GM18861 (cell line): ENCODE results near the gene PRMT1.

Source experiments
- ATAC-seq: cut with Tn5 transposase; IDR thresholded peaks from one replicate; pipeline ENCODE4 v1.9.1; 2021; ENCODE audit not compliant: unreplicated experiment

The PRMT1 gene

DNA sequence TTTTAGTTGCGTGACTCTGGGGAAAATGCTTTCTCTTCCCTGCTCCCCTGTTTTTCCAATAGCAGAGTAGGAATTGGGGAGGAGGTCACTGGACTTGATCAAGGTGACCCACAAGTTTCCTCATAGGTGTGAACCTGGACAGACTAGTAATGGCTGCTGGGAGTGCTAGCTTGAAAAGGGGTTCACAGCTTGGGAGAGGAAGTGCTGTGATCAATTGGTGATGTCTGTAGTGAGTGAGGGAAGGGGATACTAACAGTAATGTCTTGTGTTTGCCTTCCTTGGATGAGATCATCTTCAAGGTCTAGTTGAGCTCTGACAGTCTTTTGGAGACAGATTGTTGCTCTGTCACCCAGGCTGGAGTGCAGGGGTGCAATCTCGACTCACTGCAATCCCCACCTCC lies 9.6 kb upstream of the PRMT1 start:
- no peak for ATAC-seq

DNA sequence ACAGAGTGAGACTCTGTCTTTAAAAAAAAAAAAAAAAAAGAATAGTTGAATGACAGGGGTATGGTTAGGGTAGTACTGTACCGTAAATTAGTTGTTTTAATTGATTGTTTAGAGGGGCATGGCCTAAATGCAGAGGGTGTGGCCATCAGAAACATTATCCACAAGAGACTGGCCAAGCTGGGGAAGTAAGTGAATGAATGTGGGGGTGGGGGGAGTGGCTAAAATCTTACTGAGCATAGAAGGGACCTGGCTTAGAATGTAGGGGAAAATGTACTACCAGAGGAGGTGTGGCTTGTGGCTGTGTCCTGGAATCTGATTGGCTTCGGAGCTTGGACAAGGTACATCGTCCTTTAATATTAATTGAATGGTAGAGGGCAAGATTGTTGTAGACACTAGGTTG lies 7.6 kb upstream of the PRMT1 start:
- no peak for ATAC-seq

DNA sequence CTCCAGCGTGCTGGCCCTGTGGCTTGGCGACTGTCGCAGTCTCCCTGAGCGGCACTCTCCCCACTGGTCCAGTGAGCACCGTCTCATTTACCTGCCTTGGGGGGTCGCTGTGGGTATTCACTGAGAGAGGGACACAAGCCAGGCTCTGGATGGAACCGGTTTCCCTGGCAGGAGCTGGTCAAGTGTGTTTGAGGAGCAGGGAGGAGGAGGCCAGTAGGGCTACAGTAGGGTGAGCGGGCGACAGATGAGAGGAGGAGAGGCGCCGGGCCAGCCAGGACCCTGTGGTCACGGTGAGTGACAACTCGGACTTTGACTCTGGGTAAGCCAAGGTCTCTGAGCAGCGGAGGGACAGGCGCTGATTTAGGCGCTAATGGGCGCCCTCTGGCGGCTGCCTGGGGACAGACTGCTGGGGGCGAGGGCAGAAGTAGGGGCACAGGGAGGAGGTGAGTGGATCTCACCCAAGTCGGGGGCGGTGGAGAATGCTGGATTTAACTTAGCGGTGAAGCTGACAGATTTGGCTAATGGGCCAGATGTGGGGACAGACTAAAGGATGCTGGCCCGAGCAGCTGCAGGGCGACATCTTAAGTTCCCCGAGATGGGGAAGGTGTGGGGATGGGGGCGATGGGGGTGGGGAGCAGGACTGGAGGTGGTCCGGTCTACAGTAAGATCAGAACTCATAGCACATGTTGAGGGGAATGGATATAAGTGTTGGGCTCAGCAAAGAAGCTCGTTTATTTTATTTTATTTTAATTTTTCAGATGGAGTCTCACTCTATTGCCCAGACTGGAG lies 4.7 kb upstream of the PRMT1 start:
- ATAC-seq = no peak

DNA sequence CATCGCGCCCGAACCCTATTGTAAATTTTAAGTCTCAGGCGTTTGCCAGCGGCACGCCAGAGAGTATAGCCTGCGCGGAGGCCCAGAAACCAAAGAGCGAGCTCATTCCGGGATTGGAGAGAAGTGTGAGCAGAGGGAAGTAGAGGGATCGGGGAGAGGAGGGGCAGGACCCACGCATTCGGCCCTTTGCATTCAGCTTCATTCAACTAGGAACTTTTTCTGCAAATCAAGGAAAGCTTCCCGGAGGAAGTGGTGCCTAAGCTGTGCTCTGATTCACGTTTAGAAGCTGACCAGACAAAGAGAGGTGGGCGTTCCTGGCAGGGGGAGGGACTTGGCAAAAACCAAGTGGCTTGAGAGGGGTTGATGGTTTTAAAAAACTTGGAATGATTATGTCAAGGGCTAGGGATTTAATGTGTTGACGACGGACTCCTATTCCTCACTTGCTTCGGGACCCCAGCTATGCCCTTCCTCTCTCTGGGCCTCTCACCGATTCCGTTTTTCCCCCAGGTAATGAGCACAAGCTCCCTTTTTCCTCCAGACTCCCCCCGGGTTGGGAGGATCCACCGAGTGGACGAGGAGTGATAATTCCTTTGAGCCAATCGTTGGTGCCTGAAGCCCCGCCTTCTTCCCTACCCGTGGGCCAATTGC lies 811 bp upstream of the PRMT1 start:
- ATAC-seq = no peak

DNA sequence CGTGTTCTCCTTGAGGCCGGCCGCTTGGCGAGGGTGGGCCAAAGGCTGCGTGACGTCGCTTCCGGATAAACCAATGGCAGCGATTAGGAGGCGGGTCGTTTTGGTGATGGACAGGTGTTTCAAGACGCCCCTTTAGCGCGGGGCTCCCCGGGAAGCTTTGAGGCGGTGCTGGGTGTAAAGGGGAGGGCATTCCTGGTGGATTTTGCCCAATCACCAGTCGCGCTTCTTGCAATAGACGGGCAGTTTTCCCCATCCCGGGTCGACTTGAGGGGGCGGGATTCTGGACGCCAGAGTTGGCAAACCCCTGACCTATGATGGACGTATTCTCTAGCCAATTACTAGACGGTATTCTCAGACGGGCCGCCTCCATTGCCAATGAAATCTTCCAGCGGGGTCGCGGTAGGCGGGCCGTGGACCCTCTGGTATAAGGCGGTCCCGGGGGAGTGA lies 264 bp upstream of the PRMT1 start:
- ATAC-seq = peak; percentile 55

DNA sequence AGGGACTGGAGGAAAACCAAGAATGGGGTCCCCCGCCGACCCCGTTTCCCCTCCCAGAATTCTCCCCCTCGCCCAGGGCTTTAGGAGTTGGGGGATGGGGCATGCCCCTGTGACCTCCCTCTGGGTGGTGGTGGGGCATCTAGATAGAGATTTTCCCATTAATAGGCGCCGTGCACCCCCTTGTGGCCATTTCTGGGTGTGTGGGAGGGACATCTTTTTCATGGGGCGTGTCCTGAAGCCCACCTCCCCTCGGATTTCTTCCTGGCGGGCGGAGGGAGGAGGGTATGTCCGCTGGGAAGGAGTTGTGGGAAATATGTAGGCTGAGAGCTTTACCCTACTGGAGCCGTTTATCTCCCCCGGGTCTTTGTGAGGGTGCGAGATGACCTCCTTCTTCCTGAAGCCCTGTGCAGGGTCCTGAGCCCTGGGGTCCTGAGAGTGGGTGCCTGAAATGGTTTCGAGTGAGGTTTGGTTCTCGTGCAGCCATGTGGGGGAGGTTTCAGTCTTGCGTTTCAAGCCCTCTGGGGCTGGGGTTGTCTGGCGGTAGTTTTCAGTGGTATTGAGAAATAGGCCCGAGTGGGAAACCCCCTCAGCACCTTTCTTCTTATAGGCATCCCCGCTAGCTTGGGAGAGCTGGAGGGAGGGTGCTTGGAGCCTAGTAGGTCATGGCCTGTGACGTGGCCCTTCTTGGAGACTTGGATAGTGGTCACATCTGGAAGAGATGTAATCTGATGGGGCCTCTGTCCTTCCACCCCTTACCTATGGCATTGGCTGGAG lies 1.0 kb downstream of the PRMT1 start:
- no peak for ATAC-seq

DNA sequence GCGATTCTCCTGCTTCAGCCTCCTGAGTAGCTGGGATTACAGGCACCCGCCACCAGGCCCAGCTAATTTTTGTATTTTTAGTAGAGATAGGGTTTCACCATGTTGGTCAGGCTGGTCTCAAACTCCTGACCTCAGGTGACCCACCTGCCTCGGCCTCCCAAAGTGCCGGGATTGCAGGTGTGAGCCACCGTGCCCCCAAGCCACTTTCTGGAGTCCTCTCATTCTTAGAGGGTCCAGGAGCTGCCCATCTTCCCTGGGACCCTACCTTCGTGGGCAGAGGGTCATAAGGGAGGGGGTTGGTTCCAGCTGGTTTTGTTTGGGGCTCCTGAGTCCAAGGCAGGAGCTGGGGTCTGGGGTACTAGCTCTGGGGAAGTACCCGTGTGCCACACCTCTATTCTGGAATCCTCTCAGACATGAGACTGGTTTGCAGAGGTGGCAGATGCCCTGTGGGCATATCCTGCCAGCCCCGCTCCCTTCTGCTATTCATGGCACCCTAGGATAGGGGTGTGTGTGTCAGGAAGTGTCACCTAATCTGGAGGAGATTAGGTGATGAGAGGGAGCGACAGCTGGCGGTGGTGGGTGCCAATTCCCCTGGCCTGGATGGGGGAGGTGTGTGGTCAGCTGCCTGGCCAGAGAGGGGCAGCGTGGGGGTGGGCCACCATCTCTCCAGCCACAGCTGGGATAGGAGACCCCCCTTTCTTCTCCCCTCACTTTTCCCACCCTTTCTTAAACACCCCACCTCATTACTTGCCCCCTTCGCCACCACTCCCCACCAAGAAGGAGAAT lies 2.1 kb downstream of the PRMT1 start:
- no peak for ATAC-seq

DNA sequence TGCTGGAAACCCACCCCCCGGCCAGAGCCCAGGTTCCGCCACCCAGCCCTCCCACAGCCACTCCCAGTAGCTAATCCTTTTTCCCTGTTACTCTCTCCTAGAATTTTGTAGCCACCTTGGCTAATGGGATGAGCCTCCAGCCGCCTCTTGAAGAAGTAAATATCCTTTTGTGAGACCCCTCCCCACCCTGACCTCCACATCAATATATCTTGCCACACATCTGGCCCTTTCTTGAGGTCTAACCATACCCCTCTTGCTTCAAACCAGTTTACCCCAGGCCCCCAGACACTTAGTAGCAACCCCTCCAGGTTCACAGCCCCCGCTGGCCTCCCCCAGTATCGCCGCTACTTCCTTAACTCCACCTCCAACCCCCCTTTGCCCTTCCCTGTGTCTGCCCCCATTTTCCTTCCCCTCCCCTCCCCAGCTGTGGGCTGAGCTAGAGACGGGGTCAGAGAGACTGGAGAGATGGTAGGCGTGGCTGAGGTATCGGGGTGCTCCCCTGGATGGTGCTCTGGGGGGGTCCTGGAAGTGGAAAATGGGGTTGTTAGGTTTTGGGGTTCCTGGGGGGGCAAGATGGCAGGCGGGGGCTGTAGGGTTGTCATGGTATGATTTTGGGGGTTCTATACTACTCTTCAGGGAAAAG lies 2.8 kb downstream of the PRMT1 start:
- ATAC-seq = no peak

DNA sequence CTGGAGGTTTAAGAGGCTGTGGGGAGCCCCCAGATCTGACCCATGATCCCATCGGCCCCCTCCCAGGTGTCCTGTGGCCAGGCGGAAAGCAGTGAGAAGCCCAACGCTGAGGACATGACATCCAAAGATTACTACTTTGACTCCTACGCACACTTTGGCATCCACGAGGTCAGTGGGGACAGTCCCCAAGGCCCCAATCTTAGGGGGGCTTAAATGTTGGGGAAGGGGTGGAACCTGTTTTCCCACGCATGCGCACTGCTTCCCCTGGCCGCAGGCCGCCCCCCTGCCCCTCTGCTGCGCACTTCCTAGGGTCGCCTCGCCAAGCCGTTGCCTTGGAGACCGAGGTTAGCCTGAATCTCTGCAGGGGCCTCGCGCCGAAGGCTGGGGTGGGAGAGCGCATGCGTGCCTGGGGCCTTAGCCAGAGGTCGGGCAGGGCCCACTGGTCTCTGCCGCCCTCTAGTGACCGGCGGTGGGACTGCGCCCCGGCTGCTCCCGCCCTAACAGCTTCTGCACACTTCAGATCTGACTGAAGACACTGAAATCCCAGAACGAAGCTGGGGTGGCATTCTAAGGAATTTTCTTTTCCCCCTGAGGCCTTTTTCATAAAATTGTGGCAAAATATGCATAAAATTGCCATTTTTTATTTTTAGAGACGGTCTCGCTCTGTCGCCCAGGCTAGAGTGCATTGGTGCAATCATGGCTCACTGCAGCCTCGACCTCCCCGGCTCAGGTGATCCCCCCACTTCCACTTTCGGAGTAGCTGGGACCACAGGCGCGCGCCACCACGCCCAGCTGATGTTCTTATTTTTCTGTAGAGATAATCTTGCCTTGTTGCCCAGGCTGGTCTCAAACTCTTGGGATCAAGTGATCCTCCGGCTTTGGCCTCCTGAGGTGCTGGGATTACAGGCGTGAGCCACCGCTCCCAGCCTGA lies 3.6 kb downstream of the PRMT1 start:
- ATAC-seq = no peak

DNA sequence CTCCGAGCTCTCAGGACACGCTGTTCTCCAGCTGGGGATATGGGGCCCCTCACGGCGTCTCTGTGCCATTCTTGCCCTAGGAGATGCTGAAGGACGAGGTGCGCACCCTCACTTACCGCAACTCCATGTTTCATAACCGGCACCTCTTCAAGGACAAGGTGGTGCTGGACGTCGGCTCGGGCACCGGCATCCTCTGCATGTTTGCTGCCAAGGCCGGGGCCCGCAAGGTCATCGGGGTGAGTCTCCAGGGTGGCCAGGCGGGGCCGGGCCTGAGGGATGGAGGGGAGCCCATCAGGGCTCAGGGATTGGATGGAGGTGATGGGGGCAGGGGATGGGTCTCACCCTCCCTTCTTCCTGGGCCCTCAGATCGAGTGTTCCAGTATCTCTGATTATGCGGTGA lies 4.8 kb downstream of the PRMT1 start:
- ATAC-seq = no peak

DNA sequence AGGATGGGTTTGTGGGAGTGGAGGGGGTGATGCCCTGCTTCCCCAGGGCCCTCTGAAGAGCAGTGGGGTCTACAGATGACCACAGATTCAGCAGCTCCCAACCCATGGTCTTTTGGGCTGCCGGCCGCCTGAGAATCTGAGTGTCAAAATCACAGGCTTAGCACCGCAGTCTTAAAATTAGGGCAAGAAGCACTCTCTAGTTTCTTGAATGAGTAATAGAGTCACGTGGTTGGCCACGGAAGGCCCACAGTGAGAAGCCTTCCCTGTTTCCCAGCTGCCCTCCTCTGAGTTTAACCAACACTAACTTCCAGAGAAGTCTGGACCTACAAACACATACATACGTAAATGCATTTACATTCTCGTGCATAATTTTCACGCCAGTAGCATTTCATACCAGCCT lies 5.2 kb downstream of the PRMT1 start:
- ATAC-seq = no peak

DNA sequence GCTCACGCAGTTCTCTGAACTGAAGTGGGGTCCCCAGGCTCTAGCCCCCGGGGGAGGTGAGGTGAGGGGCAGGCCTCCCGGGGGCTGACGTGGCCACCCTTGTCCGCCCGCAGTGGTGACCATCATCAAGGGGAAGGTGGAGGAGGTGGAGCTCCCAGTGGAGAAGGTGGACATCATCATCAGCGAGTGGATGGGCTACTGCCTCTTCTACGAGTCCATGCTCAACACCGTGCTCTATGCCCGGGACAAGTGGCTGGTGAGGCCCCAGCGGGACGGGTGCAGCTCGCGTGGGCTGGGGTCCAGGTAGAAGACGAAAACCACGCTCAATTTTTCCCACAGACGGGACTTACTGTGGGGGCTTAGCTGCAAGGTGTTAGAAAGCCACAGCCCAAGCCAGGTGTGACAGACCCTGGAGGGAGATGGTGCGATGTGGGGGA lies 6.8 kb downstream of the PRMT1 start:
- no peak for ATAC-seq

DNA sequence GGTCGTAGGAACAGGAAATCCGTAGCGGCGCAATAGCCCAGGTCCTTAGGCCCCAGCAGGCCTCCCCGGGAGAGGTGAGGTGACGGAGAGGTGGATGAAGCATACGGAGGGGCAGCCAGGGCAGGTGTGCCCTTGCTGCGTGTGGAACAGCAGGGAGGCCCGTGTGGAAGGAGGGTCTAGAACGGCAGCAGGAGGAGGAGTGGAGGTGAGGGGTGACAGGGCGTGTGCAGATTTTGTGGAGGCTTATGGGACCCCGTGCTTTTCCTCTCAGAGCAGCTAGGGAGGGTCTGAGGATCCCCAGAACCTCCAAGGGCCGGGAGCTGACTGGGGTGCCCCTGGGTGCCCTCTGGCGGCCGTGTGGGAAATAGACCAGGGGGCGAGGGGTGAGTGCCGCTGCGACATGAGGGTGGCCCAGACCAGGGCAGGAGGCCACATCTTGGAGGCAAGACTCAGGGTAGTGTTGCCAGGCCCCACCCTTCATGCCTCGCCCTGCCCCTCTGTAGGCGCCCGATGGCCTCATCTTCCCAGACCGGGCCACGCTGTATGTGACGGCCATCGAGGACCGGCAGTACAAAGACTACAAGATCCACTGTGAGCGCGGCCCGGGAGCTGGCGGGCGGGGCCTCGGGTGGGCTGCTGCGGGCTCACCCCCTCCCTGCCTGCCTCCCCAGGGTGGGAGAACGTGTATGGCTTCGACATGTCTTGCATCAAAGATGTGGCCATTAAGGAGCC lies 7.3 kb downstream of the PRMT1 start:
- no peak for ATAC-seq

DNA sequence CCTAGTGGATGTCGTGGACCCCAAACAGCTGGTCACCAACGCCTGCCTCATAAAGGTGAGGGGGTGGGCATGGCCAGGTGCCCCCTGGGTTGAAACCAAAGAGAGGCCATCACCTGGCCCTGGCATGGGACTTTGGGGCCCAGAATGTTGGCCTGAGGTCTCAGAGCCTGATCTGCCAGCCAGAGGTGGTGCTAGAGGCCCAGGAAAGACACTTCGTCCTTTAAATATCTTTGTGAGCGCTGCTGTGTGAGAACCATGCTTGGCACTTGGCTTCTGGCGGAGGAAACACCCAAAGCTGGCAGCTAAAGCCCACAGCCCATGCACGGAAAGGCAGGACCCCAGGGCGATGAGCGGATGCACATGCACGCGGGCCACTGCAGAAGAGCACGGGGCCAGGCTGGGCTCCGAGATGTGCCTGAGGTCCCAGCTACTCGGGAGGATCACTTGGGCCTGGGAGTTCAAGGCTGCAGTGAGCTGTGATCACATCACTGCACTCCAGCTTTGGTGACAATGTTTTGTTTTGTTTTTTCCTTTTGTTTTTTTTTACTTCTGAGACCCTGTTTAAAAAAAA lies 8.0 kb downstream of the PRMT1 start:
- no peak for ATAC-seq

DNA sequence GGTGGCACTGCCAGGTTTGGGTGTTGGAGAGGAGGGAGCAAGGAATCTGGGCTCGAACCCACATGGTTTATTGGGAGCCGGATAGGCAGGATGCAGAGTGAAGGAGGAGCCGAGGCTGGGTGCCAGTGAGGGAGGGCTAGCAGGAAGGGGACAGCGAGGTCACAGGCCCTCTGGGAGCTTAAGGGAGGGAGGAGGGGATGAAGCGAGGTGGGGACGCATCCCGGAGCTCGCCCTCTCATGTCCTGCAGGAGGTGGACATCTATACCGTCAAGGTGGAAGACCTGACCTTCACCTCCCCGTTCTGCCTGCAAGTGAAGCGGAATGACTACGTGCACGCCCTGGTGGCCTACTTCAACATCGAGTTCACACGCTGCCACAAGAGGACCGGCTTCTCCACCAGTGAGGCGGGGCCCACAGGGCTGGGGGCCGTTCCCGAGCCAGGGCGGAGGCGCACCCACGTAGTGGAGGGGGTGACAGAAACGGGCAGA lies 8.8 kb downstream of the PRMT1 start:
- ATAC-seq = no peak

DNA sequence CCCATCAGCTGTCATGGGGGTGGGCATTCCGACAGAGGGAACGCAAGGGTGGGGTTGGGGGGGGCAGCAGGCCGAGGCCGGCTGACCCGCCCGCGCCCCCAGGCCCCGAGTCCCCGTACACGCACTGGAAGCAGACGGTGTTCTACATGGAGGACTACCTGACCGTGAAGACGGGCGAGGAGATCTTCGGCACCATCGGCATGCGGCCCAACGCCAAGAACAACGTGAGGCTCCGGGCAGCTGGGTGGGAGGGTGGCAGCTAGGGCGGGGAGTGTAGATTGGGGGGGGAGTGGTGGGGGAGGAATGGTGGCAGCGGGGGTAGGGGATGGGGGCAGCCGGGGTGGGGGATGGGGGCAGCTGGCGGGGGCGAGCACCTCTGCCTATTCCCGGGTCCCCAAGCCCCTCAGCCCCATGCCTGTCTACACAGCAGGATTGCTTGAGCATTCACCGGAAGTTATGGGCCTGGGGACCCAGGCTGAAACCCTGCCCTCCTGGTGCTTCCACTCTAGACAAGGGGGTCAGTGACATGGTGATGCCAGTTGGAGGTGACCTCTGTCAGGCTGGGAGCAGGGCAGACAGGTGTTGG lies 9.5 kb downstream of the PRMT1 start:
- ATAC-seq = no peak

DNA sequence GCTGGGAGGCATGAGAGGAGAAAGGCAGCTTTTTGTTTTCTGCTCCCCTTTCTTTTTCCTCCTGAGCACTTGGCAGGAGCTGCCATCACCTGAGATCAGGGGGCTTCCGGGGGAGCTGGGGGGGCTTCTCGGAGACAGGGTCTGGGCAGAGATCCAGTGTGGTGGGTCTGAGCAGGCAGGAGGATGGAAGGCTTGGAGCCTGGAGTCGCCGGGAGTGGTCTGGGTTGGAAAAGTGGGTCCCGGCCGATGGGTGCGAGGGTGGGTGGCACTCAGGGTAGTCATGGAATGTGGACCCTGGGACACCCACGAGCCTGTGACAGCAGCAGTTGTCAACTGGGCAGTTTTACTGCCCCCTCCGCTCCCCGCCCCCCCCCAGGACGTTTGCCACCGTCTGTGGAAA lies 10.1 kb downstream of the PRMT1 start:
- ATAC-seq = no peak
